Activated CD4-positive, CD25-positive, alpha-beta regulatory T cell treated with anti-CD3 and anti-CD28 coated beads, Interleukin-2, amount 50 U/mL, for 72 hours (primary cell): ENCODE measurements around the gene FZD7.

ENCODE experiments used
- DNase-seq: peaks from one replicate; pipeline ENCODE4 v3.0.0; 2021

The FZD7 gene

GRCh38 chr2:202033317-202034248 is at the start of gene FZD7:
Gene FZD7, plus strand, starts transcription at chr2:202033855. Its CDS starts 793 bp downstream, at chr2:202034648.
- peak; percentile 82 for DNase-seq

GRCh38 chr2:201984333-201984732 is 49.3 kb upstream of the FZD7 start:
- DNase-seq, result no peak

- no peak for DNase-seq
These were observed 48.7 kb upstream of the FZD7 start for GRCh38 chr2:201984800-201985525.

GRCh38 chr2:201985728-201986462 is 47.8 kb upstream of the FZD7 start:
- DNase-seq, result no peak

- no peak for DNase-seq
These were observed 47.3 kb upstream of the FZD7 start for GRCh38 chr2:201986463-201986735.

DNA sequence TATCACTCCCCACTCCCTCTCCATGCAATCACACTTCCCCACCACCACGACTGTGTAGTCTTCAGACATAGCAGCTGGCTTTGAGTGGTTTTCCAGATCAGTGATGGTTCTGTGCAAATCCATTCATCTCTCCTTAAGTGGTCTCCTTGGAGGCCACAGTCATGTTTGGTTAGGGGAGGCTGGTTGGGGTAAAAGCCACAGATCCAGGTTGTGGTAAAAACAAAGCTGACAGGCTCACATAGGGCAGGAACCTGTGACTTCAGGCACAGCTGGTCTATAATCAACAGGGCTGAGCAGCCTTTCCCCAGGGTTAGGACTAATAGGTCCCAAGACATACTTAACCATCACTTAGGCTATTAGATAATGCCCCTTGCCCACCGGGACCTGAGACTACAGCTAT is 46.2 kb upstream of the FZD7 start:
- no peak for DNase-seq

DNA sequence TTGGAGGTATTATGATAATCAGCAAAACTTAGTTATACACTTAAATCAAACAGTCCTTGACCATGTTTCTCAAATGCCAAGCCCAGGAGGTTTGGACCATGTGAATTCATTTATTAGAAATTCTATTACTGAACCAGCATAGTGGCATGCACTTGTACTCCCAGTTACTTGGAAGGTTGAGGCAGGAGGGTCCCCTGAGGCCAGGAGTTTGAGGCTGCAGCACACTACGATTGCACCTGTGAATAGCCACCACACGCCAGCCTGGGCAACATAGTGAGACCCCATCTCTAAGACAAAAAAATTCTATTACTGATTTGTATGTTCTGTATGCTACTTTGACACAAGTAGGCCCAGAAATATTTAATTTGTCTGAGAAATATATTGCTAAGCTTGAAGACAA is 43.6 kb upstream of the FZD7 start:
- DNase-seq, result no peak

DNA sequence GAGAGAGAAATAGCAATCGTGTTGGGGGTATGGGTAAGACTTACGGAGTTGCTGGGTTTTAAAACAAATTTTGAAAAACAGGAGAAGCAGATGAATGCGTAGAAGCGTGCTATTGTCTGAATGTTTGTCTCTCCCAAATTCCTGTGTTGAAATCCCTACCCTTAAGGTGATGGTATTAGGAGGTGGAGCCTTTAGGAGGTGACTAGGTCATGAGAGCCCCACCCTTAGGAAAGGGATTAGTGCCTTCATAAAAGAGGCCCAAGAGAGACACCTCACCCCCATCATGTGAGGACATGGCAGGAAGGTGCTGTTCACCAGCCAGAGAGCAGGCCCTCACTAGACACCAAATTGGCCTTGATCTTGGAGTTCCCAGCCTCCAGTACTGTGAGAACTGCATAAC is 40.7 kb upstream of the FZD7 start:
- no peak for DNase-seq

DNA sequence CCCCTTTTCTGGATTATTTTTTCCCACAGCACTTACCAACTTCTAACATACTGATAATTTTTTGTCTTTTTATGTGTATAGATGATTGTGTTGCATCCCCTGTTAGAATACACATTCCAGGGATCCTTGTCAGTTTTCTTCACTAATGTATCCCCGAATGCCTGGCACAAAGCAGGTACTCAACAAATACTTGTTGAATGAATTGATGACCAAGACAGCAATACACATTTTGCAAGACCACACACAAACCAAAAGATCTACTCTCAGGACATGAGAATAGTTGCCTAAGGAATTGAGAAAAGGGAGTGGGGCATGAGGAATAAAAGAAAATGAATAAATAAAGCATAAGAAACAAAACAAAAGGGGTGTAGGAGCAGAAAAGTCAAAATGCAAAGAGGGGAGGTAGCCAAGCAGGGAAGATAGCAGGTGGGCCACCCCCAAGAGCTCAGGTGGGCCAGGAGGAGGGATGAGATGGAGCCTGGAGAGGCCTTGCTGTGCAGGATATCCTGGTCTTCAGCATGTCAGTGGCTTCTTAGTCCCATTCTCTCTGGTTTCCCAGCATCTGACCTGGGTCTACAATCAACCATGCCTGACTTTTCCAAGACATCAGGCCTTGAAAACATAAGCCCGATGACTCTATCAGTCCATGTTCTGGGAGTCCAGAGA is 38.5 kb upstream of the FZD7 start:
- no peak for DNase-seq

- DNase-seq, result no peak
These were observed 37.6 kb upstream of the FZD7 start for GRCh38 chr2:201996006-201996405.

DNA sequence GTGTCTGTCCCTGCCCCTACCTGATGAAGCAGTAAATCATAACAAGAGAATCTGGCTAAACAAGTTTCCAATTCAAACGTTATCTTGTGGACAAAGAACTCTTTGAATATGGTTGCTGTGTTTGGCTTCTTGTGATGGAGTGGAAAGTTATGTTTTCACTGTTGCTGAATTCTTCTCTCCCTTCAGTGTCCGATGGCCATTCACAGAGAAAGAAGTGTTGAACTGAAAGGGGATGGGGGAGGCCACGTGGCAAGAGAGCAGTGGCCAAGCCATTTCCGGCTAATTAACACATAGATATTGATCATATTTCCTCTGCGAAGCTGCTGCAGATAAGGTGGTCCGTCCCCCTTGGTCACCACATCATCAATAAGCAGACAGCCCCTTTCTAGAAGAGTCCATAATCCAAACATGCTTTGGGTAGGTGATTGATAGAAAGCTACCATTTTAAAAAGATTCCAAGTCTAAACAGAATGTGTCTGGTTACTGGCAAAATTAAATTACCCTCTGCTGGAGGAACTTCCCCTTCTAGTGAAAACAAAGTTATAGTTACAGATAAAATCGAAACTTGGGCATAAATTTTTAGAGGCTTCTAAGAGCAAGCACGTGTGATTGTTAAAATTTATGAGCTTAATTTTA is 36.9 kb upstream of the FZD7 start:
- DNase-seq, result no peak

- no peak for DNase-seq
These were observed 34.4 kb upstream of the FZD7 start for GRCh38 chr2:201999279-201999678.

GRCh38 chr2:202001826-202002225 is 31.8 kb upstream of the FZD7 start:
- no peak for DNase-seq

GRCh38 chr2:202002381-202002780 is 31.3 kb upstream of the FZD7 start:
- DNase-seq, result no peak

GRCh38 chr2:202005272-202005887 is 28.3 kb upstream of the FZD7 start:
- DNase-seq, result no peak

DNA sequence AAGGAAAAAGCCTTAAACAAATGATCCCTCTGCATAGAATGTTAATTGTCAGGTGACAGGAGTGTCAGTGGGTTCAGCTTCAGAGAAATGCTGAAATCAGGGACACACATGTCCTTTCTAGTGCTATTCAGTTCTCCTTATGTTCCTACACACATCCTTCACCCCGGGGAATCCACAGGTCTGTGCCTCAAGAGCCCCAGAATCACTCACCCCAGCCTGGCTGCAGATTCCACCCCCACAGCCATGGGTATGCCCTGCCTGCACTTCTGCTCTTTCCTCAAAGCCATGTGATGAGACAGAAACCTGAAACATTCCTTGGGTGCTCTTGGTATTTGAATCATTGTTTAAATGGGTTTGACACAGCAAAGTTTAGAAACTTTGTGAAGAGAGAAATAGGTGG is 27.4 kb upstream of the FZD7 start:
- no peak for DNase-seq

DNA sequence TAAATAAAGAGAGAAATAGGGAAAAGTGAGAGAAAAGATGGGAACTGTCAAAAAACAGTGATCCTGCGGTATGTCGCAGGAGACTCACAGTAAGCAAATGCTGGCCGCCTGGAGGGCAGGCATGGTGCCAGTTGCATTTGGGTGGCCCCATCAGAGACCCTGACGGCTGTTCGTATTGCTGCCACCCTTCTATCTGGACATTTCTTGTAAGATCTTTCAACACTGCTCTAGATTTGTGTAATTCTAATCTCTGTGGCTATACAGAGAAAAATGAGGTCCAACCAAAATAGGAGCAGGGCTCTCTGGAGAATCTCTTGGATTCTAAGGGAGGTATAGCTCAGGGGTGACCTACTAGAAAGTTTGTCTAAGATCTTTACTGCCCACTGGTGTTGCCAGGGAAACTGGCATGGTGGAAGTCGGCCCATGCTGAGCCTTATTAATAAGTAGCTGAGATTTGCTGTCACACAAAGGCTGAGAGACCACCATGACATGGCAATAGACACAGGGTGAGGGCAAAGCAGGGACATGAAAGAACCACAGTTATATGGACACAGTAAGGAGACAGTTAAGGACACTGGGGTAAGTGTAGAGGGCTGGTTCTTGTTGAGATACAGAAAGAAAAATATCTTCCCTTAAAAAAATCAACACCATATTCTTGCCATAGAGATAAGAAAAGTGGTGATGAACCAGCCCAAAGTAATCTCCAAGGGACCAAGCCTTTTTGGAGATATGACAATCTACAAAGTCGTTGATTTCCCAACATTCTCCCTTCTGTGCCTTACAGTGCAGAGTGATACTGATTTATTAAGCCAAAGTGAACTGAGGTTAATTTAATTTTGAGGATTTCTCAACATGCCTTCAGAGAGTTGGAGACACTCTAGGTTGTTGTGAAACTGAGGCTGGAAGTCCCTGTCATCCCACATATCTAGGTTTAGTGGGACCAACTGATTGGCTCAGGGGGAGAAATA is 26.4 kb upstream of the FZD7 start:
- DNase-seq, result no peak

- no peak for DNase-seq
These were observed 25.7 kb upstream of the FZD7 start for GRCh38 chr2:202007983-202008354.

- no peak for DNase-seq
These were observed 24.6 kb upstream of the FZD7 start for GRCh38 chr2:202009019-202009481.

DNA sequence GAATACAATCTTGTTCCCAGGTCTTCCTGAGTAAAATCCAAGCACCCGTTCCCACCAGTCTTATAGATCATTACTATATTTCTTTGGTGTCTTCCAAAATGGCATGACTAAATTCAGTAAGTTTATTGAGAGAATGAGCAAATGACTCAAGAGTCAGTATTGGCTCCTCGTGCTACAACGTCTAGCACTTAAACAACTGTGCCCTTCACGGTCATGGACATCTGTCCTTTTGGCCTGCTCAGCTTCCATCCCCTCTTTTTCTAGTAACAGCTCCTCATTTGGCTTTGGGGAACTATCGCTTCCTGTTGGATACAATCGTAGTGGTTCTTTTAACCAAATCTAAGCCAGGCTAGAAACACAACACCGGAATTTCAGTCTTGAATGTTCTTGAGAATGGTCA is 24.1 kb upstream of the FZD7 start:
- DNase-seq, result no peak

- no peak for DNase-seq
These were observed 19.3 kb upstream of the FZD7 start for GRCh38 chr2:202014318-202014717.
